OCI-LY3 (cell line): ENCODE measurements around the gene TMEM178B.

Experiments
- H2AFZ ChIP-seq: fragments of 200-600, 300-600 bp; shearing (Covaris generic); 2 replicates; pipeline ENCODE4 v1.6.0; 2014; ENCODE audit warnings: antibody characterized with exemption, low read depth, low read length
- H3K27ac ChIP-seq: fragments of 200-600, 300-600 bp; sonication (generic); 2 replicates; pipeline ENCODE4 v1.5.1; 2014; ENCODE audit warnings: mild to moderate bottlenecking, low read length, moderate library complexity, mixed read lengths
- H3K27me3 ChIP-seq: fragments of 200-600, 300-600 bp; sonication (generic); 2 replicates; pipeline ENCODE4 v1.6.1; 2014; ENCODE audit warnings: low read depth, low read length, mixed read lengths
- H3K36me3 ChIP-seq: fragments of 200-600, 300-600 bp; sonication (generic); replicated peaks from 2 replicates; pipeline ENCODE3; 2014; ENCODE audit warnings: low read depth, low read length, mixed read lengths
- H3K4me1 ChIP-seq: fragments of 300-600, 200-600 bp; sonication (generic); 2 replicates; pipeline ENCODE4 v1.6.1; 2014; ENCODE audit warnings: low read length, mixed read lengths
- H3K4me2 ChIP-seq: fragments of 200-600, 300-600 bp; sonication (generic); 2 replicates; pipeline ENCODE4 v1.6.1; 2014; ENCODE audit warnings: low read length, mixed read lengths
- H3K4me3 ChIP-seq: fragments of 300-600, 200-600 bp; sonication (generic); 2 replicates; pipeline ENCODE4 v1.5.1; 2014; ENCODE audit warnings: antibody characterized with exemption, mild to moderate bottlenecking, low read length, moderate library complexity
- H3K79me2 ChIP-seq: fragments of 300-600, 200-600 bp; shearing (Covaris generic); 2 replicates; pipeline ENCODE4 v1.6.1; 2014; ENCODE audit warnings: mild to moderate bottlenecking, low read length, mixed read lengths
- H3K9ac ChIP-seq: fragments of 300-600, 200-600 bp; shearing (Covaris generic); 2 replicates; pipeline ENCODE4 v1.6.0; 2014; ENCODE audit warnings: mild to moderate bottlenecking, low read length, moderate library complexity
- H3K9me3 ChIP-seq: fragments of 200-600, 300-600 bp; shearing (Covaris generic); 2 replicates; pipeline ENCODE4 v1.6.1; 2014; ENCODE audit warnings: low read length, mixed read lengths; ENCODE audit not compliant: insufficient read depth
- H4K20me1 ChIP-seq: fragments of 200-600, 300-600 bp; sonication (generic); 2 replicates; pipeline ENCODE4 v1.6.1; 2016; ENCODE audit warnings: low read length, mixed read lengths; ENCODE audit not compliant: insufficient read depth
- CTCF ChIP-seq: fragments of 200-600, 300-600 bp; sonication (generic); IDR thresholded peaks from 2 replicates; pipeline ENCODE4 v1.5.1; 2014; ENCODE audit warnings: antibody characterized with exemption, low read length, low read depth
- EZH2phosphoT487 ChIP-seq: fragments of 200-600 bp; shearing (Covaris generic); IDR thresholded peaks from 2 replicates; pipeline ENCODE4 v1.6.1; 2018; ENCODE audit warnings: antibody characterized with exemption, mixed run types, low read depth

The TMEM178B gene

GRCh38 chr7:141313896-141314295, 240.0 kb downstream of the TMEM178B start:
- no peaks in the 10 kb centered on the region for H4K20me1 ChIP-seq
- H3K4me1 ChIP-seq = no peaks in the 10 kb centered on the region
- H3K36me3 ChIP-seq = no peaks in the 10 kb centered on the region
- no peaks in the 10 kb centered on the region for H3K27me3 ChIP-seq
- H3K9ac ChIP-seq = no peak overlapping the region
- no peak overlapping the region for H3K4me3 ChIP-seq
- no peaks in the 10 kb centered on the region for H3K9me3 ChIP-seq
- no peak overlapping the region for H3K4me2 ChIP-seq
- no peaks in the 10 kb centered on the region for H3K79me2 ChIP-seq
- TF ChIP-seq EZH2phosphoT487 (no peak), CTCF (no peak)
- H3K27ac ChIP-seq = no peak overlapping the region
- no peak overlapping the region for H2AFZ ChIP-seq

GRCh38 chr7:141317033-141317585, 243.2 kb downstream of the TMEM178B start:
- Histone ChIP-seq H3K79me2 (no peaks in the 10 kb centered on the region), H3K4me3 (no peak overlapping the region), H3K9me3 (no peaks in the 10 kb centered on the region), H4K20me1 (no peaks in the 10 kb centered on the region), H3K9ac (no peak overlapping the region), H3K27me3 (no peaks in the 10 kb centered on the region), H3K4me2 (no peak overlapping the region), H2AFZ (no peak overlapping the region), H3K27ac (no peak overlapping the region), H3K4me1 (0 out of 2 replicates have a peak, but pooled peaks cover 2% of the 10 kb centered on the region), H3K36me3 (no peaks in the 10 kb centered on the region)
- TF ChIP-seq CTCF (no peak), EZH2phosphoT487 (no peak)

- Histone ChIP-seq H3K27me3 (no peaks in the 10 kb centered on the region), H3K79me2 (no peaks in the 10 kb centered on the region), H3K27ac (no peak overlapping the region), H2AFZ (no peak overlapping the region), H3K4me3 (no peak overlapping the region), H3K4me2 (no peak overlapping the region), H3K9ac (no peak overlapping the region), H3K9me3 (no peaks in the 10 kb centered on the region), H4K20me1 (no peaks in the 10 kb centered on the region), H3K36me3 (no peaks in the 10 kb centered on the region), H3K4me1 (0 out of 2 replicates have a peak, but pooled peaks cover 2% of the 10 kb centered on the region)
- TF ChIP-seq EZH2phosphoT487 (no peak), CTCF (no peak)
These were observed 246.4 kb downstream of the TMEM178B start for GRCh38 chr7:141320287-141320686.

GRCh38 chr7:141322383-141322782, 248.5 kb downstream of the TMEM178B start:
- H3K36me3 ChIP-seq = no peaks in the 10 kb centered on the region
- TF ChIP-seq EZH2phosphoT487 (no peak), CTCF (no peak)
- no peak overlapping the region for H3K4me2 ChIP-seq
- H3K27ac ChIP-seq = no peak overlapping the region
- H3K4me1 ChIP-seq = 0 out of 2 replicates have a peak, but pooled peaks cover 2% of the 10 kb centered on the region
- no peaks in the 10 kb centered on the region for H3K27me3 ChIP-seq
- H2AFZ ChIP-seq = no peak overlapping the region
- H3K4me3 ChIP-seq = no peak overlapping the region
- H3K79me2 ChIP-seq = no peaks in the 10 kb centered on the region
- H3K9ac ChIP-seq = no peak overlapping the region
- H4K20me1 ChIP-seq = no peaks in the 10 kb centered on the region
- no peaks in the 10 kb centered on the region for H3K9me3 ChIP-seq
